ENCODE data around the gene KRT71. TPM values are rescaled to one million over a fixed set of nuclear protein-coding genes. Genes with fewer than 3 reads are reported as not detected.

KRT71 gene
- total and polyA plus RNA-seq, 2 of the 8 experiments (the other 6 are each of a cell fraction or from before 2014, with no cell fraction given): not detected

DNA sequence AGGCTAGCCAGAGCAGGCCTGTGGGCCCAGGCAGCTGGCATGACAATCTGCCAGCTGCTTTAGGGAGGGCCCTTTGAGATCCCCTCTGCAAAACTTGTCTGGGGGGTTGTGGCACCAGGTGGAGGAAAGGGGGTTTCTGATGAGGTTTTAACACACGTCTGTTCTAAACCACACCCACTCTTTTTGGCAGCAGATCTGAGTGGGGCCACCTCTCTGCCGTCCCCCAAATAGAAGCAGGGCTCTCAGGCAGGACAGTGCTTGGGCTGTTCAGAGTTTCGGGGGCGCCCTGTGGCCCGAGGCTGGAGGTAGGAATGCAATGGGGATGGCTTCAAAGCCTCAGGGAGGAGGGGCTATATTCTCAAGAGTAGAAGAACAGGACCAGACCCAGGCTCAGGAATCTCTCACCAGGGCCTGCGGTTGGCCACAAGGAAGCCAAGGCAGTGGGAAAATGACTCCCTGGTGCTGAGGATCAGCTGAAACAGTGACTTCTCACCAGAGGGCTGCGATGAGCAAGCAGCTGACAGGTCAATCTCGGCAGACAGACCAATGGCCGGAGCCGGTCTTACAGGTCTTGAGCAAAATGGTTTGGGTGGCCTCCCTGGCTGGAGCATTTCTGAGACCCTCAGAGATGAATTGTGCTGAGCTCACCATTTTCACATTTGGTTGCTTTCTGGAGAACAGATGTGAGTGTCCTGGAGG, 31.2 kb downstream of the KRT71 start (continued):
- TF ChIP-seq BCL11A (IDR thresholded peaks at IDR 0.05; ENCODE audit: low read depth in 2 of 2, low read length in 2 of 2) (no peak), ZNF274 (IDR thresholded peaks at IDR 0.05; ENCODE audit: borderline replicate concordance, extremely low read depth, low read length) (no peak), TCF12 (IDR thresholded peaks at IDR 0.05; ENCODE audit: low read depth, low read length) (no peak), YY1 (IDR thresholded peaks at IDR 0.05; ENCODE audit: low read depth, low read length) (no peak)

All from H1 (cell line).